Measurements from ENCODE around the gene IFT43.

- TF ChIP-seq CTCF (conservative IDR thresholded peaks at IDR 0.05) = no peak
- no peak for TF ChIP-seq EZH2 (IDR thresholded peaks at IDR 0.05; ENCODE audit: low read depth)
Observed at GRCh38 chr14:76097547-76097946, 112.0 kb downstream of the IFT43 start.

Data from PC-9 (cell line).